ENCODE measurements around the gene BTBD9. TPM values are rescaled to one million over a fixed set of nuclear protein-coding genes. Genes with fewer than 3 reads are reported as not detected.

The BTBD9 gene
- total and polyA plus RNA-seq, 2 donors (not counting 3 experiments of a cell fraction or from before 2014, with no cell fraction given): 4.9 to 15.0 TPM

DNA sequence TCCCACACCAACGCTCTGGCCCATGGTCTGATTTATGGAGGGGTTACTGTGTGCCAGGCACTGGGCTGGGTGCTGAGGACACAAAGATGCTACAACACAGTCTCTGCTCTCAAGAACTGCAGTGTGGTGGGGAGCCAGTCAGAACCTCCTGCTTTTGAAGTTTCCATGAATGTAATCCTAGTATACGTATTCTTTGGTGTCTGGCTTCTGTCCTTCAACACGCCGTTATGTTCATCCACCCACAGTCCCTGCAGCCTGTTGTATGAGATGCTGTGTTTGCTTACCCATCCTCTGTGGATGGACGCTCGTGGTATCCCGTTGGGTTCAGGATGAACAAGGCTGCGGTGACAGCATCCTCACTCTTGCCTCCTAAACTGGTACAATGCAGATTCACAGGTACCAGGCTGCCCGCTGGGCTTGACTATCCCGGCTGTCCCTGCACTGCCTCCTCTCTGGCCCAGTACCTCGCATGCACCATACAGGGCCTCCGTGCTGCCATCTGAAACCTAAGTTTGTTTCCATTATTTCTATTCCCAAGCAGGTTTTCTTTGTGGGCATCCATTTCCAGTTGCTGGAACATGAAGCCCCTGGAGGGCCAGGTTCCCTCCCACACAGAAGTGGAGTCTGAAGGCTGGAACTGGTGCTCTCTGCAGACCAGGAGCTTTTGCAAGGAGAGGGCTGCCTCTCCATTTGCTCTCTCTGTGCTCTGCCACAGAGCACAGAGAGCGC is 455.7 kb downstream of the BTBD9 start:
- Histone ChIP-seq H3K27ac (ENCODE audit: insufficient read depth, low read depth, low read length) (no peak overlapping the region), H3K9me1 (replicated peaks; ENCODE audit: control insufficient read depth, extremely low read depth, insufficient read depth, low read length) (no peaks in the 10 kb centered on the region), H3K9ac (replicated peaks; ENCODE audit: extremely low read depth, insufficient read depth, low read length) (no peak overlapping the region), H3K27me3 (ENCODE audit: control insufficient read depth in 2 of 2, insufficient read depth in 2 of 2, low read length in 2 of 2) (no peaks in the 10 kb centered on the region), H2AFZ (ENCODE audit: low read depth, low read length) (no peak overlapping the region), H3K4me1 (ENCODE audit: control insufficient read depth, extremely low read depth, insufficient read depth, low read length) (no peaks in the 10 kb centered on the region), H4K20me1 (replicated peaks; ENCODE audit: control insufficient read depth, extremely low read depth, insufficient read depth, low read length) (no peaks in the 10 kb centered on the region), H3K4me3 (replicated peaks in 1 of 3; ENCODE audit: insufficient read depth in 1 of 3, low read depth in 1 of 3, low read length in 3 of 3) (no peak overlapping the region), H3K9me3 (replicated peaks; ENCODE audit: control insufficient read depth, insufficient read depth, low read length) (no peaks in the 10 kb centered on the region), H3K36me3 (ENCODE audit: control insufficient read depth in 2 of 2, extremely low read depth in 1 of 2, insufficient read depth in 2 of 2, low read length in 2 of 2) (no peaks in the 10 kb centered on the region), H3K79me2 (ENCODE audit: control insufficient read depth, insufficient read depth, low read length) (no peaks in the 10 kb centered on the region), H3K4me2 (ENCODE audit: insufficient read depth, low read length) (no peak overlapping the region)
- FAIRE-seq (no peak), DNase-seq (ENCODE audit: low read depth, low spot score) (no peak)
- POLR2A ChIA-PET: no interaction called here
- intact Hi-C loops (cut with micrococcal nuclease) (no loop called here), dilution Hi-C loops (cut with MboI; ENCODE audit: extremely low pct_ligation_motif_present, low sequenced_read_pairs) (no loop called here)
- TF ChIP-seq MYC (IDR thresholded peaks at IDR 0.05; ENCODE audit: low read depth, low read length): no peak
- no peak for TF ChIP-seq FOS (IDR thresholded peaks at IDR 0.05; ENCODE audit: borderline replicate concordance, insufficient read depth, low read length)
- TF ChIP-seq, protein P1, sequence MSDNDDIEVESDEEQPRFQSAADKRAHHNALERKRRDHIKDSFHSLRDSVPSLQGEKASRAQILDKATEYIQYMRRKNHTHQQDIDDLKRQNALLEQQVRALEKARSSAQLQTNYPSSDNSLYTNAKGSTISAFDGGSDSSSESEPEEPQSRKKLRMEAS (IDR thresholded peaks at IDR 0.05; ENCODE audit: insufficient read depth, insufficient read length): no peak
- no peak for TF ChIP-seq GATA2 (IDR thresholded peaks at IDR 0.05; ENCODE audit: insufficient read depth, insufficient read length, low read depth, low read length)
- TF ChIP-seq, protein P2, sequence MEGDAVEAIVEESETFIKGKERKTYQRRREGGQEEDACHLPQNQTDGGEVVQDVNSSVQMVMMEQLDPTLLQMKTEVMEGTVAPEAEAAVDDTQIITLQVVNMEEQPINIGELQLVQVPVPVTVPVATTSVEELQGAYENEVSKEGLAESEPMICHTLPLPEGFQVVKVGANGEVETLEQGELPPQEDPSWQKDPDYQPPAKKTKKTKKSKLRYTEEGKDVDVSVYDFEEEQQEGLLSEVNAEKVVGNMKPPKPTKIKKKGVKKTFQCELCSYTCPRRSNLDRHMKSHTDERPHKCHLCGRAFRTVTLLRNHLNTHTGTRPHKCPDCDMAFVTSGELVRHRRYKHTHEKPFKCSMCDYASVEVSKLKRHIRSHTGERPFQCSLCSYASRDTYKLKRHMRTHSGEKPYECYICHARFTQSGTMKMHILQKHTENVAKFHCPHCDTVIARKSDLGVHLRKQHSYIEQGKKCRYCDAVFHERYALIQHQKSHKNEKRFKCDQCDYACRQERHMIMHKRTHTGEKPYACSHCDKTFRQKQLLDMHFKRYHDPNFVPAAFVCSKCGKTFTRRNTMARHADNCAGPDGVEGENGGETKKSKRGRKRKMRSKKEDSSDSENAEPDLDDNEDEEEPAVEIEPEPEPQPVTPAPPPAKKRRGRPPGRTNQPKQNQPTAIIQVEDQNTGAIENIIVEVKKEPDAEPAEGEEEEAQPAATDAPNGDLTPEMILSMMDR (IDR thresholded peaks at IDR 0.05; ENCODE audit: extremely low read depth in 1 of 2, insufficient read depth in 1 of 2, low read depth in 1 of 2, low read length in 2 of 2): no peak
- TF ChIP-seq JUN (IDR thresholded peaks at IDR 0.05; ENCODE audit: borderline replicate concordance, insufficient read depth, insufficient read length, low read depth): no peak
- TF ChIP-seq POLR2AphosphoS5 (IDR thresholded peaks at IDR 0.05; ENCODE audit: insufficient read depth, low read depth, low read length): no peak
- TF ChIP-seq EZH2 (IDR thresholded peaks at IDR 0.05; ENCODE audit: borderline replicate concordance, low read depth, low read length, severe bottlenecking): no peak
- no peak for TF ChIP-seq POLR2A (IDR thresholded peaks at IDR 0.05; ENCODE audit: low read depth, low read length)
- BruUV-seq (replicated peaks): no TSS peak
- CTCF ChIA-PET: no interaction called here

Measured in endothelial cell of umbilical vein (primary cell).